ENCODE data around the gene PFN2. TPM values are rescaled to one million over a fixed set of nuclear protein-coding genes. Genes with fewer than 3 reads are reported as not detected.
"Not testable (repeated sequence)": the region's sequence is repeated elsewhere in the genome, so short reads cannot be mapped to it uniquely, and the experiment has no call there.

PFN2 gene
- total RNA-seq, 1 donor from 2014 or later, result 60.3 TPM

- no peak for DNase-seq (ENCODE audit: low spot score)
Measured at GRCh38 chr3:149968216-149968615, 2.5 kb downstream of the PFN2 start.

GRCh38 chr3:149967086-149967685 lies 3.5 kb downstream of the PFN2 start:
- no peak for DNase-seq (ENCODE audit: low spot score)

GRCh38 chr3:149965278-149965677 lies 5.4 kb downstream of the PFN2 start:
- no peak for DNase-seq (ENCODE audit: low spot score)

DNA sequence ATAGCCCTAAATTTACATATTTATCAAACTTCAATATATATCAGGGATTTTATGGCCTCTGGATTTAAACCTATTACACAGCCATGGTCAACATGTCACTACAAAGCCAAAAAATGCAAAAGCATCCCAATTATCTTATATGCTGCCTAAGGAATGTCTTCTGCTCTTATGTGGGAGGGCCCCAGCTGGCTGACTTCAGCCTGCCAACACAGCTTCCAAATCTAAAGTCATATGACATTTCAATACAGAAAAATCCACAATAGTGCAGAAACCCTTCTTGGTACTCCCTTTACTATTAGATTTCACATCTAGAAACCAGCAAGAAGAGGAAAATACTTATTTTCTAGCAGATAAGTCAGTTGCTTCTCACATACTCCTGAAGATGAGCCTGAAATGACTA lies 6.4 kb downstream of the PFN2 start:
- DNase-seq (ENCODE audit: low spot score), result no peak

GRCh38 chr3:149963485-149963884 lies 7.2 kb downstream of the PFN2 start:
- DNase-seq (ENCODE audit: low spot score), result no peak

- no peak for DNase-seq (ENCODE audit: low spot score)
Measured at GRCh38 chr3:149959443-149959842, 11.3 kb downstream of the PFN2 start.

GRCh38 chr3:149958171-149958796 lies 12.4 kb downstream of the PFN2 start:
- no peak for DNase-seq (ENCODE audit: low spot score)

GRCh38 chr3:149957361-149958125 lies 13.2 kb downstream of the PFN2 start:
- no peak for DNase-seq (ENCODE audit: low spot score)

- no peak for DNase-seq (ENCODE audit: low spot score)
Measured at GRCh38 chr3:149955449-149955848, 15.2 kb downstream of the PFN2 start.

DNA sequence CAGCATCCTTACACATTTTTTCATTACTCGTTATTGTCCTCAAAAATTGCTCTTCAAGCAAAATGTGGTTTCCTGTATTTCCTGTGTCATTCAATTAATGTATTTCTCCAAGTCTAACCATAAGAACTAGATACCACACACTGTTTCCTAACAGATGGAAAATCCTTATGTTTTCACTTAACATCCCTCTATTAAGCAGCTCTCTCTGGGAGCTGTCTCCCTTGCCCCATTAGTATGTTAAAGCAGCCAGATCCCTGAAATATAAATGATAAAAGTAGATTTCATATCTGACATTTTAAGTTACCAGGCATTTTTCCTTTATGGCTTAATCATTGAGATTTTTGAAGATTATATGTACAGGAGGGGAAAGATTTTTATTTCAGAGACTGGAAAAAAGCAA lies 15.9 kb downstream of the PFN2 start:
- no peak for DNase-seq (ENCODE audit: low spot score)

DNA sequence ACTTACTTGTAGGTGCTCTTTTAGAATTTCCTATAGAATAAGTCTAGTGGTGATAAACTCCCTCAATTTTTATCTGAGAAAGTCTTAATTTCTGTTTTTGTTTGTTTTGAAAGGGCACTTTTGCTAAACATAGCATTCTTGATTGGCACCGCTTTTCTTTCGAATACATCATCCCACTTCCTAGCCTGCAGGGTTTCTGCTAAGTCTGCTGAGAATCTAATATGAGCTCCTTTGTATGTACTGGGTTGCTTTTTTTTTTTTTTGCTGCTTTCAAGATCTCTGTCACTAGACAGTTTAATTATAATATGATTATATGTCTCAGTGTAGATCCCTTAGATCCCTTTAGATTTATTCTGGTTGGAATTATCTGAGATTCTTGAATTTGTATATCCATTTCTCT lies 21.5 kb downstream of the PFN2 start:
- DNase-seq (ENCODE audit: low spot score), result no peak

DNA sequence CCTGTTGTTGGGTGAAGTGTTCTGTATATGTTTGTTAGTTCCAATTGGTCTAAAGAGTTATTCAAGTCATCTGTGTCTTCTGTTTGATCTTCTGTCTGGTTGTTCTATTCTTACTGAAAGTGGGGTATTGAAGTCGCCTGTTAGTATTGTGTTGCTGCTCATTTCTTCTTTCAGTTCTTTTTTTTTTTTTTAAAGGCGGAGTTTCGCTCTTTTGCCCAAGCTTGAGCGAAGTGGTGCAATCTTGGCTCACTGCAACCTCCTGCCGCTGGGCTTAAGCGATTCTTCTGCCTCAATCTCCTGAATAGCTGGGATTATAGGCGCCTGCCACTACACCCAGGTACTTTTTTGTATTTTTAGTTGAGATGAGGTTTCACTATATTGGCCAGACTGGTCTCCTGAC lies 23.5 kb downstream of the PFN2 start:
- DNase-seq (ENCODE audit: low spot score), result no peak

DNA sequence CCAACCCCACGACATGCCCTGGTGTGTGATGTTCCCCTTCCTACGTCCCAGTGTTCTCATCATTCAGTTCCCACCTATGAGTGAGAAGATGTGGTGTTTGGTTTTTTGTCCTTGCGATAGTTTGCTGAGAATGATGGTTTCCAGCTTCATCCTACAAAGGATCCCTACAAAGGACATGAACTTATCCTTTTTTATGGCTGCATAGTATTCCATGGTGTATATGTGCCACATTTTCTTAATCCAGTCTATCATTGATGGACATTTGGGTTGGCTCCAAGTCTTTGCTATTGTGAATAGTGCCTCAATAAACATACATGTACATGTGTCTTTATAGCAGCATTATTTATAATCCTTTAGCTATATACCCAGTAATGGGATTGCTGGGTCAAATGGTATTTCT lies 26.7 kb downstream of the PFN2 start:
- not testable (repeated sequence) for DNase-seq (ENCODE audit: low spot score)

DNA sequence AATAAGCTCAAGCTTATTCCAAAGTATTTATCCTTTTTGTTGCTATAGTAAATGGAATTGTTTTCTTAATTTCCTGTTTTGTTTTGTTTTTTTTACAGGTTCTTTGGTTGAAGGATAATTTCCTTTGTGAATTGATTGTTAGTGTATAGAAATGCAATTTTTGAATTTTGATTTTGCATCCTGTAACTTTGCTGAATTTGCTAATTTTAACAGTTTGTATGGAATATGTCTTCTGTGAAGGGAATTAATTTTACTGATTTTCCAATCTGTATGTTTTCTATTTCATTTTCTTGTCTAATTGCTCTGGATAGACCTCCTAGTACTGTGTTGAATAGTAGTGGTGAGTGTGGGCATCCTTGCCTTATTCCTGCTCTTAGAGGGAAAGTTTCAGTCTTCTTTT lies 28.3 kb downstream of the PFN2 start:
- no peak for DNase-seq (ENCODE audit: low spot score)

DNA sequence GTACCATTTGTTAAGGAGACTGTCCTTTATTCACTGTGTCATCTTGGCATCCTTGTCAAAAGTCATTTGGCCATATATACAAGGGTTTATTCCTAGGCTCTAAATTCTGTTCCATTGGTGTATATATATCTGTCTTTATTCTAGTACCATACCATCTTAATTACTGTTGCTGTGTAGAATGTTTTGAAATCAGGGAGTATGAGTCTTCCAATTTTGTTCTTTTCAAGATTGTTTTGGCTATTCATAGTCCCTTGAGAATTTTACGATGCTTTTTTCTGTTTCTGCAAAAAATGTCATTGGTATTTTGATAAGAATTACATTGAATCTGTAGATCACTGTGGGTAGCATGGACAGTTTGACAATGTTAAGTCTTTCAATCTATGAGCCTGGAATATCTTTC lies 28.7 kb downstream of the PFN2 start:
- DNase-seq (ENCODE audit: low spot score), result no peak

GRCh38 chr3:149941186-149941585 lies 29.5 kb downstream of the PFN2 start:
- DNase-seq (ENCODE audit: low spot score), result no peak

DNA sequence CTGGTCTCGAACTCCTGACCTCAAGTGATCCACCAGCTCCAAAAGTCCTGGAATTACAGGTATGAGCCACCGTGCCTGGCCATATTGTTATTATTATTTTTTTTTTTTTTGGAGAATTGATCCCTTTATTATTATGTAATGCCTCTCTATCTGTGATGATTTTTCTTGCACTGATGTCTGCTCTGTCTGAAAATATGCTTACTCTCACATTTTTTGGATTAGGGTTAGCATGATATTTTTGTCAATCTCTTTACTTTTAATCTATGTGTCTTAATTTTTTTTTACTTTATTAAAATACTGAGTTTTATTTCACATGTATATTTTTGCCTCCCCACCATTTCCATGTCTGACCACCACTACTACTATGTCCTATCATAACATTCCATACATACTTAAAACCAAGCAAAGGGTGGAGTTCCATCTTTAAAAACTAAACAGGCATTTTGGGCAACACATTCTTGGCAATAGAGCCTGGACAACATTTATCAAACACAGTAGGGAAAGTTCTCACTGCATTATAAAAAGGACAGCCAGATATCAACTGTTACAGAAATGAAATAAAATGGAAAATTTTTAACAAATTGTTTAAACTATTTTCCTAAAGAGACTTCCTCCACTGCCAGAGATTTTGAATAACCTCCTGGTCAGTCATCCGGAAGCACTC lies 32.2 kb downstream of the PFN2 start:
- DNase-seq (ENCODE audit: low spot score), result not testable (repeated sequence)

DNA sequence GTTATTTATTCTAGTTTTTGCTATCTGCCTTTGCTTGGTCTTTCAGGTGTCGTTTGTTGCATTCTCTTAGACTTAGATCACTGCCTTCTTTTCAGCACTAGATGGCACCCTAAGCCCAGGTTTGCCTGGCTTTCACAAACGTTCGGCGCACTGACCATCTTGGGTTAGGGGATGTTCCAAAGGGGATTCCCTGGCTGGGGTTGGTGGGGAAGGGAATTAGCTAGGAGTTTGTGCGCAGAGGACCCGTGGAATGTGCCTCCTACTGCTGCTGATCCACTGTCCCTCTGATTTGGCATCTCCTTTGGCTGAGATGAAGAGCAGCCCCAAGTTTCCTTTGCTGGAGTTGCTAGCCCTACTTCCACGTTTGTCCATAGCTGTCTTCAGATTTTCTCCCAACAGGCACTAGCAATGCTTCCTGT lies 33.9 kb downstream of the PFN2 start:
- peak; percentile 36 for DNase-seq (ENCODE audit: low spot score)

DNA sequence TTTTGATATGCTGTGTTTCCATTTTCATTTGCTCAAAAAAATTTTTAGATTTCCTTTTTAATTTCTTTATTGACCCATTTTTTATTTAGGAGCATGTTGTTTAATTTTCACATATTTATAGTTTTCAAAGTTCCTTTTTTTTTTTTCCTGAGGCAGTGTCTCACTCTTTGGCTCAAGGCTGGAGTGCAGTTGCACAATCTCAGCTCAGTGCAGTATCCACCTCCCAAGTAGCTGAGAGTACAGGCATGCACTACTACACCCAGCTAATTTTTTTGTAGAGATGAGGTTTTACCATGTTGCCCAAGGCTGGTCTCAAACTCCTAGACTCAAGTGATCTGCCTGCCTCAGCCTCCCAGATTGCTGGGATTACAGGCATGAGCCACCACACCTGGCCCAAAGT lies 36.2 kb downstream of the PFN2 start:
- DNase-seq (ENCODE audit: low spot score), result peak; percentile 24

DNA sequence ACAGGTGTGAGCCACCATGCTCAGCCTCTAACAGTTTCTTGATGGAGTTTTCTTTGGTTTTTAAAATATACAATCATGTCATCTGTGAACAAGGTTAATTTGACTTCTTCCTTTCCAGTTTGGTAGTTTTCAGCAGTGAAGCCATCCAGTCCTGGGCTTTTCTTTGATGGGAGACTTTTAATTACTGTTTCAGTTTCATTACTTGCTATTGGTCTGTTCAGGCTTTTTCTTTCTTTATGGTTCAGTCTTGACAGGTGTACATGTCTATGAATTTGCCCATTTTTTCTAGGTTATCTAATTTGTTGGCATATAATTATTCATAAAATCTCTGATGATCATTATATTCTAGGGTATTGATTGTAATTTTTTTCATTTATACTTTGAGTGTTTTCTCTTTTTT lies 36.8 kb downstream of the PFN2 start:
- no peak for DNase-seq (ENCODE audit: low spot score)

- no peak for DNase-seq (ENCODE audit: low spot score)
Measured at GRCh38 chr3:149933008-149933407, 37.7 kb downstream of the PFN2 start.

GRCh38 chr3:149920119-149920518 lies 50.6 kb downstream of the PFN2 start:
- DNase-seq (ENCODE audit: low spot score), result no peak

GRCh38 chr3:149919509-149919908 lies 51.2 kb downstream of the PFN2 start:
- DNase-seq (ENCODE audit: low spot score), result no peak
